ENCODE measurements around the gene KIAA1614.

DNA sequence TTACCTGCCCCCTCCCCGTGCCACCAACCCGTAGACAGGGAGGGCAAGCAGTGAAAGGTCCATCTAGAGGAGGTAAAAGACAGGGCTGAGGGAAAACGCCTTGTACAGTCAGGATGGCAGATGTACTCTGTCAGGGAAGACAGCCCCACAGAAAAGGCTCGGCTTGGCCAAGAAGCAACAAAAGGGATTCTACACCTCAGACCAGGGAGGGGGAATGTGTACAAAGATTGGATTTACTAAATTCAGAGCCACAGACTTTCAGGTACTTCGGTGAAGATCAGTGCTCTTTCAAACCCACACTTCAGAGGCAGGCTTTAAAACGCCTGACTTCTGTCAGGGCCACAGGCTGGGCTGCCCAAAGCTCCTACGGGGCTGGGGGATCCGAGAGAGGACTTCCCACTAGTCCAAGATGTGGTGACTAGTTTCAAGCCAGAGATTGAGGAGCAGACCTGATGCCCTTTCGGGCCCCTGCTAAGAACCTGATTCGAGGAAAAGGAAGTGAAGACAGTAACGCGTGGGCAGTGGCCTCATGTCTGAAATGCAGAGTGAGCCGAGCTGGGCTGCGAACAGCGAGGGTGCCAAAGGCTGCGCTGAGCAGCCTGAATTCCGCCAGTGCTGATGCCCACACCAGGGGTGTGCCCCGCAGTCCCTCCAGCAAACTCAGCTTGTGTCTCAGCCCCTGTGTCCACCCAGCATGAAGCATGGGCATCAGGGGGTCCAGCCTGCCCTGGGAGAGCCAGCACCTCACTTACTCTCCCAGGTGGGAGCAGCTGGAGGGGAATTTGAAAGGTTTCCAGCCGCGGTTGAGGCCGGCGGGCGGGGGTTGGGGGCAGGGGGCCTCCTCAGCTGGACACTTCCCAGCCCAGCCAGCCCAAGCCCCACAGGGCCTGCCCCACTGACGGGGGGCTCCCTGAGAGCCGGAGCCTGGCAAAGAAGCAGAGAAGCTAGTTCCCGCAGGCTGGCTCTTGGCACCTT lies 36.2 kb downstream of the KIAA1614 start:
- TF ChIP-seq, protein P1, sequence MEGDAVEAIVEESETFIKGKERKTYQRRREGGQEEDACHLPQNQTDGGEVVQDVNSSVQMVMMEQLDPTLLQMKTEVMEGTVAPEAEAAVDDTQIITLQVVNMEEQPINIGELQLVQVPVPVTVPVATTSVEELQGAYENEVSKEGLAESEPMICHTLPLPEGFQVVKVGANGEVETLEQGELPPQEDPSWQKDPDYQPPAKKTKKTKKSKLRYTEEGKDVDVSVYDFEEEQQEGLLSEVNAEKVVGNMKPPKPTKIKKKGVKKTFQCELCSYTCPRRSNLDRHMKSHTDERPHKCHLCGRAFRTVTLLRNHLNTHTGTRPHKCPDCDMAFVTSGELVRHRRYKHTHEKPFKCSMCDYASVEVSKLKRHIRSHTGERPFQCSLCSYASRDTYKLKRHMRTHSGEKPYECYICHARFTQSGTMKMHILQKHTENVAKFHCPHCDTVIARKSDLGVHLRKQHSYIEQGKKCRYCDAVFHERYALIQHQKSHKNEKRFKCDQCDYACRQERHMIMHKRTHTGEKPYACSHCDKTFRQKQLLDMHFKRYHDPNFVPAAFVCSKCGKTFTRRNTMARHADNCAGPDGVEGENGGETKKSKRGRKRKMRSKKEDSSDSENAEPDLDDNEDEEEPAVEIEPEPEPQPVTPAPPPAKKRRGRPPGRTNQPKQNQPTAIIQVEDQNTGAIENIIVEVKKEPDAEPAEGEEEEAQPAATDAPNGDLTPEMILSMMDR (IDR thresholded peaks at IDR 0.05), result no peak
- TF ChIP-seq EZH2 (IDR thresholded peaks at IDR 0.05) (no peak), EZH2phosphoT487 (IDR thresholded peaks at IDR 0.05) (no peak)

Measured in neural progenitor cell (in vitro differentiated cells).